Stimulated activated naive CD8-positive, alpha-beta T cell treated with anti-CD3 and anti-CD28 coated beads, Interleukin-15, Interleukin-2, amounts not matched to agents 100 U/mL and 50 U/mL, for 24 hours (primary cell): ENCODE data around the gene TMBIM1.
A peak's percentile ranks its signal among the peaks of the same experiment; 100 is the strongest.

ENCODE experiments used
- ATAC-seq: fragments of 150-1000 bp; cut with Tn5 transposase; one replicate; pipeline ENCODE4 v1.10.0; 2021
- DNase-seq: peaks from one replicate; pipeline ENCODE4 v3.0.0; 2021

Gene TMBIM1

GRCh38 chr2:218271865-218272530 lies 20.3 kb downstream of the TMBIM1 start:
- DNase-seq: no peak
- no peak for ATAC-seq

GRCh38 chr2:218271487-218271797 lies 20.9 kb downstream of the TMBIM1 start:
- ATAC-seq (no peak), DNase-seq (no peak)

- ATAC-seq (no peak), DNase-seq (no peak)
Measured at GRCh38 chr2:218270721-218271486, 21.4 kb downstream of the TMBIM1 start.

- ATAC-seq (peak; percentile 95), DNase-seq (peak; percentile 100)
Measured at GRCh38 chr2:218269900-218270720, 22.2 kb downstream of the TMBIM1 start, which contains the start of the genes AAMP and PNKD. TSS of gene AAMP (minus strand) at chr2:218270137. CDS start at chr2:218270086, 51 bp downstream. TSS of gene PNKD (plus strand) at chr2:218270519. CDS start at chr2:218270536, 17 bp downstream.

GRCh38 chr2:218267259-218267658 lies 25.0 kb downstream of the TMBIM1 start:
- no peak for ATAC-seq
- no peak for DNase-seq

- ATAC-seq: no peak
- DNase-seq: no peak
Measured at GRCh38 chr2:218266316-218266979, 25.9 kb downstream of the TMBIM1 start.

GRCh38 chr2:218265626-218266025 lies 26.7 kb downstream of the TMBIM1 start:
- ATAC-seq (no peak), DNase-seq (no peak)

- ATAC-seq: no peak
- no peak for DNase-seq
Measured at GRCh38 chr2:218264773-218265561, 27.3 kb downstream of the TMBIM1 start.

- no peak for ATAC-seq
- no peak for DNase-seq
Measured at GRCh38 chr2:218263817-218264641, 28.3 kb downstream of the TMBIM1 start.

GRCh38 chr2:218262631-218263586 lies 29.4 kb downstream of the TMBIM1 start:
- ATAC-seq (no peak), DNase-seq (no peak)

GRCh38 chr2:218262237-218262600 lies 30.1 kb downstream of the TMBIM1 start:
- DNase-seq (no peak), ATAC-seq (no peak)

GRCh38 chr2:218261423-218262236 lies 30.7 kb downstream of the TMBIM1 start:
- no peak for ATAC-seq
- DNase-seq: no peak

GRCh38 chr2:218260742-218261422 lies 31.4 kb downstream of the TMBIM1 start, which contains the start of gene GPBAR1:
TSS of gene GPBAR1 (plus strand) at chr2:218261015. CDS start at chr2:218262725, 1,710 bp downstream.
- ATAC-seq: no peak
- no peak for DNase-seq

GRCh38 chr2:218260166-218260565 lies 32.1 kb downstream of the TMBIM1 start:
- no peak for ATAC-seq

GRCh38 chr2:218259099-218259961 lies 33.0 kb downstream of the TMBIM1 start:
- ATAC-seq: no peak
- no peak for DNase-seq

More at GRCh38 chr2:218260166-218260565, 32.1 kb downstream of the TMBIM1 start:
- DNase-seq: no peak

GRCh38 chr2:218257390-218257981 lies 34.8 kb downstream of the TMBIM1 start:
- peak; percentile 79 for DNase-seq
- ATAC-seq: peak; percentile 73
